CD4-positive, alpha-beta T cell treated with Interleukin-2 at 100 ng/mL for 4 hours (primary cell): Measurements from ENCODE around the gene FPGS.
"Not testable (repeated sequence)": the region's sequence is repeated elsewhere in the genome, so short reads cannot be mapped to it uniquely, and the experiment has no call there.

ENCODE experiments used
- DNase-seq: peaks from one replicate; pipeline ENCODE4 v3.0.0-alpha.2; 2020; ENCODE audit warnings: low spot score

Gene FPGS

GRCh38 chr9:127770905-127771569 lies 31.6 kb upstream of the FPGS start:
- DNase-seq, result peak; percentile 97

- no peak for DNase-seq
Observed at GRCh38 chr9:127771570-127772189, 31.0 kb upstream of the FPGS start.

GRCh38 chr9:127772603-127773002 lies 30.1 kb upstream of the FPGS start:
- DNase-seq, result no peak

- no peak for DNase-seq
Observed at GRCh38 chr9:127773272-127773671, 29.4 kb upstream of the FPGS start.

GRCh38 chr9:127773981-127774380 lies 28.7 kb upstream of the FPGS start:
- DNase-seq, result no peak

- peak; percentile 81 for DNase-seq
Observed at GRCh38 chr9:127776195-127776923, 26.3 kb upstream of the FPGS start.

- no peak for DNase-seq
Observed at GRCh38 chr9:127776924-127777289, 25.8 kb upstream of the FPGS start.

GRCh38 chr9:127777368-127777980 lies 25.2 kb upstream of the FPGS start:
- no peak for DNase-seq

GRCh38 chr9:127778280-127779135 lies 24.2 kb upstream of the FPGS start, which contains the start of gene SH2D3C:
TSS of gene SH2D3C (minus strand) at chr9:127778666. CDS start at chr9:127778627, 39 bp downstream.
- DNase-seq, result peak; percentile 46

- DNase-seq, result peak; percentile 64
Observed at GRCh38 chr9:127779136-127779981, 23.3 kb upstream of the FPGS start.

- no peak for DNase-seq
Observed at GRCh38 chr9:127780126-127780885, 22.4 kb upstream of the FPGS start.

- not testable (repeated sequence) for DNase-seq
Observed at GRCh38 chr9:127780909-127781308, 21.8 kb upstream of the FPGS start.

- no peak for DNase-seq
Observed at GRCh38 chr9:127781806-127782205, 20.9 kb upstream of the FPGS start.

- peak; percentile 78 for DNase-seq
Observed at GRCh38 chr9:127783111-127784008, 19.3 kb upstream of the FPGS start.

- DNase-seq, result peak; percentile 94
Observed at GRCh38 chr9:127785023-127785932, 17.4 kb upstream of the FPGS start.

GRCh38 chr9:127785933-127786772 lies 16.5 kb upstream of the FPGS start, which contains the start of gene CDK9:
TSS of gene CDK9 (plus strand) at chr9:127786034. CDS start at chr9:127786149, 115 bp downstream.
- peak; percentile 93 for DNase-seq

- no peak for DNase-seq
Observed at GRCh38 chr9:127786773-127787104, 15.9 kb upstream of the FPGS start.
